CD4-positive, alpha-beta T cell treated with Interleukin-2 at 100 ng/mL for 4 hours (primary cell): ENCODE results near the gene ADCY1.
"Not testable (repeated sequence)": the region's sequence is repeated elsewhere in the genome, so short reads cannot be mapped to it uniquely, and the experiment has no call there.

Experiments
- DNase-seq: peaks from one replicate; pipeline ENCODE4 v3.0.0-alpha.2; 2020; ENCODE audit warnings: low spot score

The ADCY1 gene

DNA sequence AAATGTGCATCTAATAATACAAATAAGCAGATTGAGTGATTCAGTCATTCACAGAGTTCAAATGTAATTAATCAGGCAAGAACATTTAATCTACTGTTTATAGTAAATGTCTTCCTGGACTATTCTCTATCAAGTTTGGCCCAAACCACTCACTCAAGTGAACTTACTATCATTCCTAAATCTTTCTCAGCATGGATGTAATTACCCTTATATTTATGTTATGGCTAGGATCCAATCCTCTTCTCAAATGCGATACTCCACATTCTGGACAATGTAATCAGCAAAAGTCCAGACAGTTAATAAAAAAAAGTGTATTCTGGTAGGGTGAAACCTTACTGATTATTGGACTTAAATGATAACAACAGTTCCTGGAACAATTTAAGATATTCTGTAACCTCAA lies 185.3 kb downstream of the ADCY1 start:
- DNase-seq, result not testable (repeated sequence)

DNA sequence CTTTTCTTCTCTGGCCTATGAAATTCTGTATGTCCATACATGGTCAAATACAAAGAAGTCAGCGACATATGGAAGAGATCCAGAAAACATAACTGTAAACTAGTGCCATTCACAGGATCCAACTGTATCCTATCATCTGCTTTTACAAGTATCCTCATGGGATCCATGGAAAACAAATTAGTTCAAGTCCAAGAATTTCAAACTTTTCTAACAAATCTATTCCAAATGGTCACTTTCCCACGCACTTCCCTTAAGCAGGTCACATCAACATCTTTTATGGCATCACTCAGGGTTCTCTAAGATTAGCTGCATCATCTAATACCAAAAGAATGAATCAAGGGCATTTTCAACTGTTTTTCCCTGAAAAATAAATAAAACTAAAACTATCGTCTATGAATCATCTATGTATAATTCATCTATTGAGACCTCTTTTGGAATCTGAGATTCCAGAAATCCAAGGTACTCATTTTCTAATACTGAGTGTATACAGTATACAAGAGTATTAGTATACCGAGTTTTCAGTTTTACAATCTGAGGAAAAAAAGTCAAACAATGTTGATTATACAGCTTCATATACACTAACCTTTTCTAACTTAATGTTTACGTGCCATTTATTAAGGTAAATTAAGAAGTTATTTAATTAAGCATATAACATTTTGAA lies 187.5 kb downstream of the ADCY1 start:
- DNase-seq, result not testable (repeated sequence)

DNA sequence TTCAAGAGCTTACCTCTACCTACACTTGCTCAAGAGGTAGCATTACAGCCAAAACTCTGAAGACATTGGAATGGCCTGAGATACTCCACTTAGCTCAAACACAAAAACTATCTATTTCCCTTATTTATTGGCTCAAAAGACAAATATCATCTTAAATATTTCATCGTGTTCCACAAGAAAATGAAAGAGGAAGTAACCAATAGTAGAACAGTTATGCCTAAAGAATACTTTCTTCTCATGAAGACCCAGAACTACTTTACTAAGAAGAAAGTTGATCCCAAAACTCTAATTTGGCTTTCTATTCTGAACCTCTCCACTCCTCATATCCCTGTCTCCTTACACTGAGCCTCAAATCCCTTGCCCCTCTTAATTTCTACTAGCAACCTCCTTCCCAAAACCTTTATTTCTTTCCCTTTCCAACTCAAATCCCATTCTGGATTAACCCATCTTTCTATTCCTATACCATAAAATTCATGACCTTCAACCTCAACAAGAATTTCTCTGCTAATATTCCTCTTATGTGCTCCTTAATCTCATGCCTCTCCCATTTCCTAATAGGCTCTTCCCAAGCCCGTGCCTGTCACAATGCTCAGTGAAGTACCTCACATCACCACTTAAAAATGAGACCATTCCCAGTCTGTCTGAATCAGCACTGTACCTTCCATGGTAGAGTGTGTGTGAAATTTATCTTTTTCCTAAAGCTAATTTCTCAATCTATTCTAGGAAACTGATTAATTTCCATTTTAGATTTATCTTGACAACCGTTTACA lies 188.2 kb downstream of the ADCY1 start:
- not testable (repeated sequence) for DNase-seq

DNA sequence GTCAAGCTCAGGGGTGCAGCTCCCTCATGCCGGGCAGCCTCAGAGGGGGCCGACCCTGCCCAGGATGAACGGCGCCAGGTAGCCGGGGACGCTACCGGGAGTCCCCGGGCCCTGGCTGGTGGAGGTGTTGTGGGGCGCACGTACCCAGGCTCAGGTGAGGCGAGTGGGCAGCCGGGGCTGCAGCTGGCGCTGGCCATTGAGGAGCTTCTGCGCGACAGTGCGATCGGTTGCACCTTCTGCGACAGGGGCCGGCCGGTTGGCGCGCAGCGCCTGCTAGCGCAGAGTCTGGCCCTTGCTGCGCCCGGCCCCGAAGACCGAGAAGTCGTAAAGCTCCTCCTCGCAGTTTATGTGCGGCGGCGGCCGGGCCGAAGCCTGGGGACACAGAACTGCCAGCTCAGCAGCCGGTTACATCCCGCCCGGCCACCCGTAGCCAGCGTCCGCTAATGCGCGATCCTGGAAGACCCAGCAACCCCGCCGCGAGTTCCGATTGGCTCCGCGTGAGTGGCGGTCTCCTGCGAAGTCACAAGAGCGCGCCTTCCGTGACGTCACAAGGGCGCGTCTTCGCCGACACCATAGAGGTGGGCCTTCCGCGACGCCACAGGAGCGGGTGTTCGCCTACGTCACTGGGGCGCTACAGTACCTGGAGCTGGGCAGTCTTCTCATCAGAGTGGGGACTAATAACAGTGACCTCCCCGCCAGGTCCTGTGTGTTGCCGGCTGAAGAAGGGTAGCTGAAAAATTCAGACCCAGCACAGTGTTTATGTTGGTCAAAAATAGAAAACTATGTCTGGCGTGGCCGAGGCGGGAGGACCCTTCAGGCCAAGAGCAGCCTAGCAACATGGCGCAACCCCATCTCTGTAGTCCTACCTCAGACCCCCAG lies 194.6 kb downstream of the ADCY1 start:
- peak; percentile 96 for DNase-seq

DNA sequence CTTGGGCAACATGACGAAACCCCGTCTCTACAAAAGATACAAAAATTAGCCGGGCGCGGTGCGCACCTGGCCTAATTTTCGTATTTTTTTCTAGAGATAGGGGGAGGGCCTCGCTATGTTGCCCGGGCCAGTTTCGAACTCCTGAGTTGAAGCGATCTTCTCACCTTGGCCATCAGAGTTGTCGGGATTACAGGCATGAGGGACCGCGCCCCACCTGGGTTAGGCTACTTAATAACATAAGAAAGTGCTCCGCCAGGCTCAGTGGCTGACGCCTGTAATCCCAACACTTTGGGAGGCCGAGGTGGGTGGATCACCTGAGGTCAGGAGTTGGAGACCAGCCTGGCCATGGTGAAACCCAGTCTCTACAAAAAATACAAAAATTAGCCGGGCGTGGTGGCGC lies 195.5 kb downstream of the ADCY1 start:
- DNase-seq, result not testable (repeated sequence)
